Measurements from ENCODE around the gene PPP2R3B. TPM values are rescaled to one million over a fixed set of nuclear protein-coding genes. Genes with fewer than 3 reads are reported as not detected.
"Not testable (repeated sequence)": the region's sequence is repeated elsewhere in the genome, so short reads cannot be mapped to it uniquely, and the experiment has no call there.

The PPP2R3B gene
- total and polyA plus RNA-seq, 2 donors (not counting 1 experiment from before 2014, with no cell fraction given), result 43.3 to 47.6 TPM

- Histone ChIP-seq H3K4me3 (ENCODE audit: control extremely low read depth in 1 of 5, extremely low read depth in 1 of 5, insufficient read depth in 1 of 5, low read depth in 2 of 5, low read length in 4 of 5) (peak overlapping the region in 3 of 5 experiments; percentile 87 to 92 (median 91)), H3K9ac (ENCODE audit: low read length) (peak overlapping the region; percentile 83), H3K79me2 (ENCODE audit: control insufficient read depth, insufficient read depth, low read length) (peaks cover 26% of the 10 kb centered on the region), H3K4me1 (ENCODE audit: control insufficient read depth in 2 of 2, insufficient read depth in 2 of 2, low read length in 2 of 2) (peaks cover 4 to 14% of the 10 kb centered on the region in 2 donors), H3K4me2 (replicated peaks; ENCODE audit: low read depth, low read length, poor library complexity, severe bottlenecking) (peak overlapping the region; percentile 97)
- H3K27ac ChIP-seq (ENCODE audit: low read length in 2 of 2); H3K9me3 Mint-ChIP-seq (ENCODE audit: insufficient read depth); DNase-seq; H3K27me3 ChIP-seq (replicated peaks in 1 of 4; ENCODE audit: control extremely low read depth in 1 of 4, control insufficient read depth in 3 of 4, insufficient read depth in 4 of 4, low read length in 3 of 4); ATAC-seq (ENCODE audit: low read depth); CTCF ChIA-PET; H3K36me3 ChIP-seq (replicated peaks in 1 of 2; ENCODE audit: control extremely low read depth in 1 of 2, control insufficient read depth in 1 of 2, extremely low read depth in 1 of 2, insufficient read depth in 2 of 2, low read length in 1 of 2); H4K20me1 ChIP-seq (ENCODE audit: control insufficient read depth, insufficient read depth, low read length, poor library complexity, severe bottlenecking); H3K9me3 ChIP-seq (ENCODE audit: control extremely low read depth in 1 of 3, control insufficient read depth in 2 of 3, insufficient read depth in 1 of 3, low read length in 2 of 3); H3K27me3 Mint-ChIP-seq; H3K4me1 Mint-ChIP-seq; H2AFZ ChIP-seq (ENCODE audit: insufficient read depth, low read depth, low read length, poor library complexity, severe bottlenecking); POLR2A ChIA-PET: not testable (repeated sequence)
- peak overlapping the region; percentile 15 for H3K27ac Mint-ChIP-seq
- peak overlapping the region; percentile 71 for H3K4me3 Mint-ChIP-seq
- WGBS (ENCODE audit: insufficient coverage), result 59% methylated on average over 9 of the region's 12 CpGs
- intact Hi-C loops (cut with micrococcal nuclease), result loop anchor here (2.0 kb wide), 1 partner anchor 103 kb away; no protein-coding TSS in a partner anchor
Observed at GRCh38 chrX:385736-386135, 971 bp downstream of the PPP2R3B start.

GRCh38 chrX:384861-385260 is 1.8 kb downstream of the PPP2R3B start:
- Mint-ChIP-seq H3K27me3 (no peaks in the 10 kb centered on the region), H3K4me3 (peak overlapping the region; percentile 71), H3K27ac (peak overlapping the region; percentile 65), H3K4me1 (peaks cover 7% of the 10 kb centered on the region), H3K9me3 (ENCODE audit: insufficient read depth) (no peaks in the 10 kb centered on the region)
- ChIA-PET CTCF (no interaction called here), POLR2A (no interaction called here)
- Histone ChIP-seq H2AFZ (ENCODE audit: insufficient read depth, low read depth, low read length, poor library complexity, severe bottlenecking) (no peak overlapping the region), H3K4me1 (ENCODE audit: control insufficient read depth in 2 of 2, insufficient read depth in 2 of 2, low read length in 2 of 2) (peaks cover 4 to 14% of the 10 kb centered on the region in 2 donors), H3K4me3 (ENCODE audit: control extremely low read depth in 1 of 5, extremely low read depth in 1 of 5, insufficient read depth in 1 of 5, low read depth in 2 of 5, low read length in 4 of 5) (no peak overlapping the region), H3K9ac (ENCODE audit: low read length) (no peak overlapping the region), H4K20me1 (ENCODE audit: control insufficient read depth, insufficient read depth, low read length, poor library complexity, severe bottlenecking) (no peaks in the 10 kb centered on the region), H3K36me3 (replicated peaks in 1 of 2; ENCODE audit: control extremely low read depth in 1 of 2, control insufficient read depth in 1 of 2, extremely low read depth in 1 of 2, insufficient read depth in 2 of 2, low read length in 1 of 2) (no peaks in the 10 kb centered on the region), H3K9me3 (ENCODE audit: control extremely low read depth in 1 of 3, control insufficient read depth in 2 of 3, insufficient read depth in 1 of 3, low read length in 2 of 3) (no peaks in the 10 kb centered on the region), H3K27me3 (replicated peaks in 1 of 4; ENCODE audit: control extremely low read depth in 1 of 4, control insufficient read depth in 3 of 4, insufficient read depth in 4 of 4, low read length in 3 of 4) (no peaks in the 10 kb centered on the region), H3K4me2 (replicated peaks; ENCODE audit: low read depth, low read length, poor library complexity, severe bottlenecking) (no peak overlapping the region), H3K79me2 (ENCODE audit: control insufficient read depth, insufficient read depth, low read length) (peaks cover 28% of the 10 kb centered on the region), H3K27ac (ENCODE audit: low read length in 2 of 2) (no peak overlapping the region)
- DNase-seq (no peak), ATAC-seq (ENCODE audit: low read depth) (no peak)
- intact Hi-C loops (cut with micrococcal nuclease), result no loop called here
- 100% methylated on average over 5 of the region's 9 CpGs for WGBS (ENCODE audit: insufficient coverage)
- TF ChIP-seq CTCF (IDR thresholded peaks at IDR 0.05) (no peak), EZH2 (IDR thresholded peaks at IDR 0.05; ENCODE audit: borderline replicate concordance, insufficient read depth, low read depth, low read length, poor library complexity, severe bottlenecking) (no peak)
